ENCODE measurements around the gene C19orf53. TPM values are rescaled to one million over a fixed set of nuclear protein-coding genes. Genes with fewer than 3 reads are reported as not detected.

The C19orf53 gene
- total RNA-seq, 1 donor from 2014 or later = 90.1 TPM

GRCh38 chr19:13757805-13758772 lies 16.2 kb upstream of the C19orf53 start:
- no peaks in the 10 kb centered on the region for H3K4me1 Mint-ChIP-seq (ENCODE audit: low read depth)
- no peak overlapping the region for H3K4me3 Mint-ChIP-seq (ENCODE audit: low read depth)
- peak overlapping the region; percentile 8 for H3K27ac Mint-ChIP-seq
- TF ChIP-seq CTCF (IDR thresholded peaks at IDR 0.05; ENCODE audit: unreplicated experiment) = no peak
- no peaks in the 10 kb centered on the region for H3K27me3 Mint-ChIP-seq
- H3K9me3 Mint-ChIP-seq (ENCODE audit: low read depth) = no peaks in the 10 kb centered on the region
- no peak for DNase-seq (ENCODE audit: low spot score, unreplicated experiment)
- peaks cover 20% of the 10 kb centered on the region for H3K36me3 Mint-ChIP-seq (ENCODE audit: insufficient read depth)

GRCh38 chr19:13758795-13759194 lies 15.5 kb upstream of the C19orf53 start:
- DNase-seq (ENCODE audit: low spot score, unreplicated experiment) = no peak
- H3K4me1 Mint-ChIP-seq (ENCODE audit: low read depth) = no peaks in the 10 kb centered on the region
- H3K9me3 Mint-ChIP-seq (ENCODE audit: low read depth) = no peaks in the 10 kb centered on the region
- no peaks in the 10 kb centered on the region for H3K27me3 Mint-ChIP-seq
- no peak overlapping the region for H3K27ac Mint-ChIP-seq
- H3K36me3 Mint-ChIP-seq (ENCODE audit: insufficient read depth) = peaks cover 21% of the 10 kb centered on the region
- no peak for TF ChIP-seq CTCF (IDR thresholded peaks at IDR 0.05; ENCODE audit: unreplicated experiment)
- no peak overlapping the region for H3K4me3 Mint-ChIP-seq (ENCODE audit: low read depth)

DNA sequence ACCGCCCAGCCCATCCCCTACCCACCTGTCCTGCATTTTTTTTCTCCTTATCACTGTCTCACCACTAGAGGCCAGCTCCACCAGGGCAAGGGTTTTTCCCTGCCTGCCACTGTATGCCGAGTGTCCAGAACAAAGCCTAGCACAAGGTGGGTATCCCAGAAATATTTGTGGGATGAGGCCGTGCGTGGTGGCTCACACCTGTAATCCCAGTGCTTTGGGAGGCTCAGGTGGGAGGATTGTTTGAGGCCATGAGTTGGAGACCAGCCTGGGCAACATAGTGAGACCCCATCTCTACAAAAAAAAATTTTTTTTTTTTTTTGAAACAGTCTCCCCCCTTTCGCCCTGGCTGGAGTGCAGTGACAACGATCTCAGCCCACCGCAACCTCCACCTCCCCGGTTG lies 12.8 kb upstream of the C19orf53 start:
- peaks cover 14% of the 10 kb centered on the region for H3K36me3 Mint-ChIP-seq (ENCODE audit: insufficient read depth)
- no peak overlapping the region for H3K4me3 Mint-ChIP-seq (ENCODE audit: low read depth)
- H3K4me1 Mint-ChIP-seq (ENCODE audit: low read depth) = peaks cover 6% of the 10 kb centered on the region
- no peaks in the 10 kb centered on the region for H3K27me3 Mint-ChIP-seq
- no peak for DNase-seq (ENCODE audit: low spot score, unreplicated experiment)
- H3K27ac Mint-ChIP-seq = no peak overlapping the region
- H3K9me3 Mint-ChIP-seq (ENCODE audit: low read depth) = no peaks in the 10 kb centered on the region
- no peak for TF ChIP-seq CTCF (IDR thresholded peaks at IDR 0.05; ENCODE audit: unreplicated experiment)

DNA sequence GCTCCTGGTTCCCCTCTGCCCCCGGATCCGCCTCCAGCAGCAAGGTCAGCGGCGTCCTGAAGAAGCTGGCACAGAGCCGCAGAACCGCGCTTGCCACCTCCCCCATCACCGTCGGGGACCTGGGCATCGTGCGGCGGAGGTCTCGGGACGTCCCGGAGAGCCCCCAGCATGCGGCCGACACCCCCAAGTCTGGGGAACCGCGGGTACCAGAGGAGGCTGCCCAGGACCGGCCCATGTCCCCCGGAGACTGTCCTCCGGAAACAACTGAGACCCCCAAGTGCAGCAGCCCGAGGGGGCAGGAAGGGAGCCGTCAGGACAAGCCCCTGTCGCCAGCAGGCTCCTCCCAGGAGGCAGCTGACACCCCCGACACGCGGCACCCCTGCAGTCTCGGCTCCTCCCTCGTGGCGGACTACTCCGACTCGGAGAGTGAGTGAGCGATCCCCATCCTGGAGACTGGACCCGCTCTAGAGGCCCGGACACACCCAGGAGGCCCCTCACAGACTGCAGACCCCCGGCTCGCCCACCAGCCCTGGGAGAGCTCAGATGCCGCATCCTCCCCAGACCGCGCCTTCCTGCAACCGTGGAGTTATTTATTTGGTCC lies 11.5 kb upstream of the C19orf53 start:
- Mint-ChIP-seq H3K27ac (no peak overlapping the region), H3K36me3 (ENCODE audit: insufficient read depth) (peaks cover 10% of the 10 kb centered on the region), H3K4me3 (ENCODE audit: low read depth) (no peak overlapping the region), H3K4me1 (ENCODE audit: low read depth) (peaks cover 6% of the 10 kb centered on the region), H3K27me3 (no peaks in the 10 kb centered on the region), H3K9me3 (ENCODE audit: low read depth) (no peaks in the 10 kb centered on the region)
- TF ChIP-seq CTCF (IDR thresholded peaks at IDR 0.05; ENCODE audit: unreplicated experiment) = no peak
- no peak for DNase-seq (ENCODE audit: low spot score, unreplicated experiment)

DNA sequence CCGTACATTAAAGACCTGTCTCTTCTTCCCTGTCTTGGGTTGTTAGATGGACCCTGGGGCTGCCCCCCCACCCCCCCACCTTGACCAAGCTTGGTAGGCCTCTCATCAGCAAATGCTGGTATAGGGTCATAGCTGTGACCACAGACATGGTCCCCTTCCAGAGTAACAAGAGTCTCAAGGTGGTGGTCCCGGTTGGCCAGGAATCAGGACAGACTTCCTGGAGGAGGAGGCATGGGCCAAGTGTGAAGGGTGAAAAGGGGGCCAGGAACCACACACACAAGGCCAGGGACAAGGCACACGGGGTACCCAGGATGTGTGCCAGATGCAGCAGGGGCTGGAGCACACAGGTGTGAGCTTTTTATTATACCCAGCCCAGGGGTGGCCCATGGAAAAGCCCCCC lies 11.0 kb upstream of the C19orf53 start:
- Mint-ChIP-seq H3K9me3 (ENCODE audit: low read depth) (no peaks in the 10 kb centered on the region), H3K27ac (no peak overlapping the region), H3K36me3 (ENCODE audit: insufficient read depth) (peaks cover 8% of the 10 kb centered on the region), H3K4me3 (ENCODE audit: low read depth) (peak overlapping the region; percentile 45), H3K27me3 (no peaks in the 10 kb centered on the region), H3K4me1 (ENCODE audit: low read depth) (peaks cover 6% of the 10 kb centered on the region)
- no peak for TF ChIP-seq CTCF (IDR thresholded peaks at IDR 0.05; ENCODE audit: unreplicated experiment)
- no peak for DNase-seq (ENCODE audit: low spot score, unreplicated experiment)
